GM10266 (cell line): Measurements from ENCODE around the gene S100A7.
A peak's percentile ranks its signal among the peaks of the same experiment; 100 is the strongest.

Experiments used
- DNase-seq: peaks from one replicate; pipeline ENCODE4 v3.0.0; 2012; ENCODE audit errors: extremely low spot score
- TF ChIP-seq, protein P1 (sequence below): IDR thresholded peaks from 2 replicates; pipeline ENCODE4 v1.5.1; 2012; ENCODE audit warnings: mild to moderate bottlenecking, low read depth; ENCODE audit not compliant: control insufficient read depth, insufficient read depth; ENCODE audit errors: missing control alignments

S100A7 gene

DNA sequence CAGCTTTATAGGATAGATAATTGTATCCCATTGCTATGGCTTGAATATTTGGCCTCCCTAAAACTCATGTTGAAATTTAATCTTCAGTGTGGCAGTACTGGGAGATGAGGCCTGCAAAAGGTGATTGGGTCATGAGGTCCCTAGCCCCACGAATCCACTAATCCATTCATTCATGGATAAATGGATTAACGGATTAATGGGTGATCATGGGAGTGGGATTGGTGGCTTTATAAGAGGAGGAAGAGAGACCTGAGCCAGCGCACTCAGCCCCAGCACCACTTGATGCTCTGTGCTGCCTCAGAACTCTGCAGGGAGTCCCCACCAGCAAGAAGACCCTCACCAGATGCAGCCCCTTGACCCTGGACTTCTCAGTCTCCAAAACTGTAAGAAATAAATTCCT lies 43.3 kb upstream of the S100A7 start:
- DNase-seq, result no peak
- TF ChIP-seq, protein P1, sequence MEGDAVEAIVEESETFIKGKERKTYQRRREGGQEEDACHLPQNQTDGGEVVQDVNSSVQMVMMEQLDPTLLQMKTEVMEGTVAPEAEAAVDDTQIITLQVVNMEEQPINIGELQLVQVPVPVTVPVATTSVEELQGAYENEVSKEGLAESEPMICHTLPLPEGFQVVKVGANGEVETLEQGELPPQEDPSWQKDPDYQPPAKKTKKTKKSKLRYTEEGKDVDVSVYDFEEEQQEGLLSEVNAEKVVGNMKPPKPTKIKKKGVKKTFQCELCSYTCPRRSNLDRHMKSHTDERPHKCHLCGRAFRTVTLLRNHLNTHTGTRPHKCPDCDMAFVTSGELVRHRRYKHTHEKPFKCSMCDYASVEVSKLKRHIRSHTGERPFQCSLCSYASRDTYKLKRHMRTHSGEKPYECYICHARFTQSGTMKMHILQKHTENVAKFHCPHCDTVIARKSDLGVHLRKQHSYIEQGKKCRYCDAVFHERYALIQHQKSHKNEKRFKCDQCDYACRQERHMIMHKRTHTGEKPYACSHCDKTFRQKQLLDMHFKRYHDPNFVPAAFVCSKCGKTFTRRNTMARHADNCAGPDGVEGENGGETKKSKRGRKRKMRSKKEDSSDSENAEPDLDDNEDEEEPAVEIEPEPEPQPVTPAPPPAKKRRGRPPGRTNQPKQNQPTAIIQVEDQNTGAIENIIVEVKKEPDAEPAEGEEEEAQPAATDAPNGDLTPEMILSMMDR, result no peak

DNA sequence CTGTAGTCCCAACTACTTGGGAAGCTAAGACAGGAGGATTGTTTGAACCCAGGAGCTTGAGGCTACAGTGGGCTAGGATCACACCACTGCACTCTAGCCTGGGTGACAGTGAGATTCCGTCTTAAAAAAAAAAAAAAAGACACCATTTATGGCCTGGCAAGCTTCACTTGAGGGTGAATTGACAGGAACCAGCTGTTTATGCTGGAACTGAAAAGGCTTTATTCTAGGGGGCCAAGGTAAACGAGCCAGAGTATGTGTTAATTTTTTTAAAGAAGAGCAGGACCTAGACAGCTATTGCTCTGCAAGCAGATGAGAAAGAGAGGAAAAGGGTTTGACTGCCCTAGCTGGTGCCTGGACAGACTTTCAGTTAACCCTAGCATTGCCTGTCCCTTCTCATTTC lies 38.3 kb upstream of the S100A7 start:
- no peak for DNase-seq
- TF ChIP-seq, protein P1, result no peak

DNA sequence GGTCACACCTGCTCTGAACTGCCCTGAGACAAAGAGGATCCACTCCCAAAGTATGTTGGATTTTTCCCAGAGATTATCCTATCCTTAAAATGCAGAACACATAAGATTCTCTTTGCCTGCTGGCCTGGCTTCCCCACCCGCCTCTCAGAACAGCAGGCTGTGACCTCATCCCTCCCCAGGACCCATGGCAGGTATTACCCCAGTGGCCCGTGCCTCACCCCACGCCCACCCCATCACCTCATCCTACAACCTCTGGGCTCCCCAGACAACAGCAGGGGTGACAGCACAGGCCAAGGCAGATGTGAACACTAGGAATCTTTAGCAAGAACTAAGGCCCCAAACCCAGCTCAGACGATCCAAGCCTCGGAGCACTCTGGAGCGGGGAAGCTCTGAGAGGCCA lies 35.1 kb upstream of the S100A7 start:
- TF ChIP-seq, protein P1, result no peak
- DNase-seq, result no peak

DNA sequence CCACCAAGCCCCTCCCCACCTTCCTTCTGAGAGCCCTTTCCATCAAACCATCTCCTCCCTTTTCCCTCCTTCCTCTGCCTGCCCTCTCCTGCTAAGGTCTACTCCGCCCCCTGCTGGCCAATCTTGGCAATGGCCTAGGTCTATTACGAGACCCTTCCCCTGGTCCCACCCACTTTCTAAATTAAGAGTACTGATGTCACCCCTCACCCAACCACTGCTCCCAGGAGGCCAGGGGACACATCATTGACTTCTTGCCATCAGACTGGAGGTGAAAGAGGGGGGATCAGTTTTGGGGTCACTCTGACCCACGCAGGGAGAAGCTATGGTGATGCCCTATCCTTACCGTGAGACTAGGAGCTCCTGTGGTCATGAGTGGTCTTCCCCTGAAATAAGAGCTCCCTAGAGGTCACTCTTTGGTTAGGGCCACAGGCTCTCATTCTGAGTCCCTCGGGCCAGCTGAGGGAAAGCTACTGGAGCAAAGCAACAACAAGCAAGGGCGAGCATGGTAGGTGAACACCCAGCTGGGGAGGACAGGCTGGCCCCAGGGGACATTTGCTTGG lies 34.6 kb upstream of the S100A7 start:
- TF ChIP-seq, protein P1, result peak; percentile 89
- peak; percentile 60 for DNase-seq

DNA sequence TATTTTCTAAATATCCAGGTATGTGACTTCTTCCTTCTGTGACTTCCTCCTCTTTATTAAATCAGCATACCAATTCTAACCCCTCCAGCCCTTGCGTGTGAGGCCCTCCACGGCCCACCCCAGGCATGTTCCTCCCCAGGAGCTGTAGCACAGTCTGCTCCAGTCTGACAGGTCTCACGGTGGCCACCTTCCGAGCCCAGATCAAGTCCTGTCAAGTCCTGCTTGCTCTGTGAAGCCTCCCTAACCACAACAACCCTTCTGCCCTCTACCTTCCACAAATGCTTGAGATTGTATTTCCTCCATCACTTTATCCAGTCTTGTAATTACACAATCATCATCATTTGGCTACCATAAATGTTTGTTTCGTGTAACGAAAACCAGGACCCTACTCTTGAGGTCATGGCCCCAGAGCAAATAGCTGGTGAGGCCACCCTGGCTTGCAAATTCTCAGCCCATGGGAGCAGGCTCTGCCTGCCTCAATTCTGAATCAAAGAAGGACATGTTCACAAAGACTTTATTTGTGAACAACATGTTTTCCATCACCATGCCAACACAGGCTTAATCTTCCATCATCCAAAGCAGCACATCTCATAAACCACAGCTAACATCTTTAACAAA lies 33.0 kb upstream of the S100A7 start:
- no peak for DNase-seq
- TF ChIP-seq, protein P1, result no peak

DNA sequence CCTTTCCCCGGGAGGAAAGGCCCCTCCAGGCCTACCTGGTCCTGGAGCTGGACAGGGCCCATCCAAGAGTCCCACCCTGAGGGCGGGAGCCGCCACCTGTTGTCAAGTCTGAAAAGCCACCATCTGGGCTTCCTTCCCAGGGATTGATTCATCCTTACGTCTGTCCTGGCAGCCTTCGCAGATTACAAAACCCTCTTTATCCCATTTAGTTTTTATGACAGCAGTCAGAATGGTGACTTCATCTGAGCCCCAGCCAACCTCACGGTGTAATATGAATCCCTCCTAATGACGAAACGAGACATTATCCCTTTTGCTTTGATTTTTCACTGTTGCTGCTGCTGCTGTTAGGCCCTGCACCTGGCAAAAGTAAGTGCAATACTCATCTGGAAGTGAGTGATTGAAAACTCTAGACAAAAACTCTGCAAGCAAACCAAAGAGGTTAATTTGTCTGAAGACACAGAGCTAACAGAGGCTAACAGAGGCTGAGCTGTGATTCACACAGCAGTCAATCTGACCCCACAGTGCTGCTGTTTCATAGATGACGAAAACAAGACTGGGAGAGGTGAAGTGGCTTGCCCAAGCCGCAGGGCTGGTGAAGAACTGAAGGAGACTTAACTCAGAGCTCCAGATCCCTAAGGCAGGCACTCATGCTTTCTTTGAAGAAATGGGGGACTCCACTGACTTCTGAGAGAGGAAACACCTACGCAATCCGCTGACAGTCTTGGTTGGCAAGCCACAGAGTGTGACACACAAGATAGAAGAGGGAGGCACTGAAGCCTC lies 30.0 kb upstream of the S100A7 start:
- TF ChIP-seq, protein P1, result no peak
- no peak for DNase-seq

DNA sequence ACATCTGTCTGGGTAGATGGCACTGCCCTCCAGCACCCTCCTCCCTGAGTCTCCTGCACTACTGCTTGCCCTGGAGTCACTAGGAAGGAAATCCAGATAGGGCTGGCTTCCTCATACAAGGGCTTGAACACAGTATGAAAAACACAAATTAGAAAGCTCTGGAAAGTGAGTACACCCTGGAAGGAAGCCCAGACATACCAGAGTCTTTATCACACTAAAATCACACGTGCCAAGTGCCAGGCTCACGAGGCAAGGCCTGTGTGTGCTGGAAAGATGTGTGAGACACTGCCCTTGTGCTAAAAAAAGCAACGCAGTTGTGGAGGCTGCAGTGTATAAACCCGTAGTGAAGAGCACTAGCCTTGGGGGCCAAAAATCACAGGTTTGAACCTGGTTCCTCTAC lies 28.3 kb upstream of the S100A7 start:
- DNase-seq, result no peak
- TF ChIP-seq, protein P1, result no peak
